Esophagus squamous epithelium (tissue), 4 donors: ENCODE measurements around the gene GPR132.

Experiments used
- CTCF ChIP-seq, 6 experiments: fragments of 450-650 bp in 4 of 6; fragments of 200-600 bp in 2 of 6; sonication (generic) in 2 of 6; IDR thresholded peaks; one replicate each; pipeline ENCODE4 v1.5.1; 2016 to 2019; ENCODE audit warnings: antibody characterized with exemption in 6 of 6, mild to moderate bottlenecking in 4 of 6, moderate library complexity in 4 of 6
- POLR2A ChIP-seq, 4 donors: fragments of 450-650 bp; IDR thresholded peaks; one replicate each; pipeline ENCODE4 v1.6.1; 2017; ENCODE audit warnings: antibody characterized with exemption in 4 of 4, mild to moderate bottlenecking in 4 of 4, moderate library complexity in 3 of 4

- no peak for TF ChIP-seq CTCF (IDR thresholded peaks at IDR 0.05)
- no peak for TF ChIP-seq POLR2A (IDR thresholded peaks at IDR 0.05)
These were observed 50.0 kb downstream of the GPR132 start for GRCh38 chr14:105015242-105015641.
